Measurements from ENCODE around the gene SPDYE6.

GRCh38 chr7:102395873-102396709 is 39.8 kb upstream of the SPDYE6 start, which contains the start of gene PRKRIP1:
- TF ChIP-seq CTCF (IDR thresholded peaks at IDR 0.05; ENCODE audit: low read length) (no peak), EZH2 (optimal IDR thresholded peaks at IDR 0.05; ENCODE audit: low read depth, low read length) (no peak), EZH2phosphoT487 (IDR thresholded peaks at IDR 0.05; ENCODE audit: low read length) (no peak)

Measured in MM.1S (cell line).